GM19099 (cell line): ENCODE results near the gene SKIC3.

ENCODE experiments used
- POLR2A ChIP-seq: IDR thresholded peaks from 3 replicates; pipeline ENCODE4 v1.6.1; 2011; ENCODE audit warnings: low read depth; ENCODE audit not compliant: insufficient read length; ENCODE audit errors: extremely low read depth

Gene SKIC3

DNA sequence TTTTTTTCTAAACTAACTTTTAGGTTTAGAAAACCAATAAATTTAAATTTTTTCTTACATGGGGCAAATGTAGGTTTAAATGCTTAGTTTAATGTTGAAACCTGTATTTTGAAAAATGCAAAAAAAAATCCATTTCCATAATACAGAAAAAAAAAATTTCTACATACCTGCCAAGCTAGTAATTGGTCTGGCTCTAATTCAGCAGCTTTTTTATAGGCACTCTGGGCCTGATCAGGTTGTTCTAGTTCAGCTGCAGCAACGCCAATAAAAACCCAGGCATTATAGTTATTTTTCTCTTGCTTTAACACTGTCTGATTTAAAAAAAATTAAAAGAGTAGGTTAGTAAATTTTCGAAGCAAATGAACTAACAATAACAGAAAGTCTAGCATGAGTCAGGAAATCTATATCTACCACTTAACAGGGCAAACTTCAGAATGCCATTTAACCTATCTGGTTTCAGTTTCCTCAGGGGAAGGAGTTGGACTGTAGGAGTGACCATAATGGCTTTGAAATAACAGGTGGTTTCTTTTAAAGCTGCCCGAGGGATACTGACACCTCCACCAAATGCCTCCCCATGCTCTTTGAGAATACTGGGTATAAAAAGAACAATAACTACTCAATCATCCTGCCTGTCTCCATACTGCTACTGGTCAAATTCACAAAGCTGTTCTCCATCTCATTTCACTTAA is 11.6 kb downstream of the SKIC3 start:
- no peak for TF ChIP-seq POLR2A

DNA sequence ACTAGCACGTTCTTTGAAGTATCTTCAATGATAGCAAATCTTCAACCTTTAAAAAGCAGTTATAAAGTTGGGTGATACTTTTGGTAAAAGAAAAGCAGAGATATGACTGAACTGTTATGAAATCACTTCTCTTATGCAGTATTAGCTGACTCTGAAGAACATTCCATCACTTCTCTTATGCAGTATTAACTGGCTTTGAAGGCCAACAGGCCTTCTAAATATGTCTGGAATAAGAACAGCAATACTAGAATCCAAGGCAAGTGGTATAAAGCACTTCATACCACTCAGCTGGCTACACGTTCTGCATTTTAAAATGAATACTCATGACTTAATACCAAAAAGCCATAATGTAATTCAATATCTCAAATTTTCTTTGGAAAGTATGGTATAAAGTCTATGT is 17.3 kb downstream of the SKIC3 start:
- no peak for TF ChIP-seq POLR2A

DNA sequence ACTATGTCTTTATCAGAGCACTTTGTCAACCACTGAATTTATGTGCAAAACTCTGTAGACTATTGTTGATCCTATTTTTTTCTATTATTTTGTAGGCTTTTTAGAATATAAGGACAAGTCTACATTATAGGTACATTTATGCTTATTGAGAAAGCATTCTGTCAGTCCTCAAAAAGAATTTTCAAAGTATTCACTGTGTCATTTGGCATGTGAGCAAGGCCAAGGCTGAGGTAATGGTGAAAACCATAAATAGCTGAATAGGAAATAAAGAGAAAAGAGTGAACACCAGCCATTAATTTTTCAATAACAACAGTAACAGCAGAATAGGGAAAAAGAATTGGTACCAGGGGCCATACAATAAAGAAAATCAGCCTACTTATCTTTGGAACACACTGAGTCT is 21.0 kb downstream of the SKIC3 start:
- no peak for TF ChIP-seq POLR2A

DNA sequence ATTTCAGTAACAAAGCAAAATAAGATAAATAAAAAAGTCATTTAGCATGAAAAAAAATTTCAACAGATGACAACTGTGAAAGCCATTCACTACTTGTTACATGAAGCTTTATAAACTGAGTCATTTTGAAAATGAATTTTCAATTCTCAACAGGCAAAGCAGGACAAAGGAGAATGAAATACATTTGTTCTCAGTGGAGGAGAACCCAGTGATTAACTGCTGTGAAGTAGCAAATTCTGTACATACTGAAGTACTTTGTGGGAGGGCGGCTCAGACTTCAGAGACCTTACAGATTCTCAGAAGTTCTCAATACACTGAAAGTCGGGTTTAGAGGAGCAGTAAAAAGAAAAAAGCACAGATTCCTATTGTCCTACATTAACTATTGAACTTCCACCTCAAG is 21.7 kb downstream of the SKIC3 start:
- no peak for TF ChIP-seq POLR2A

DNA sequence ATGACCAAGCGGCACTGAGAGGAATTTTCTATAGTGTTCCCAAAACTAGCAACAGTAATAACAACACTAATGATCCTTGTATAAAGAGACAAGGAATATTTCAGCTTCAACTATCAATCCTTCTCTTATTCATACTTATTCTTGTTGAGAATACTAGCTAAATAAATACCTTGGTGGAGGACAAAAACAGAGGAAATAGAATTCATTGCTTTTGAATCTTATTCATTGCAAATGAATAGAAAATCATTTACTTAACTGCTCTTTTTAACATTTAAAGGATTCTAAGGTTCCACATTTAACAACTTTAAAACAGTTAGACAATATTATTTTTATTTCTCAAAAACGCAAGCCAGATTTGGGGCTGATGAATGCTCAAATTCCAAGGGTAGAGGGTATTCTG is 22.4 kb downstream of the SKIC3 start:
- TF ChIP-seq POLR2A = no peak

DNA sequence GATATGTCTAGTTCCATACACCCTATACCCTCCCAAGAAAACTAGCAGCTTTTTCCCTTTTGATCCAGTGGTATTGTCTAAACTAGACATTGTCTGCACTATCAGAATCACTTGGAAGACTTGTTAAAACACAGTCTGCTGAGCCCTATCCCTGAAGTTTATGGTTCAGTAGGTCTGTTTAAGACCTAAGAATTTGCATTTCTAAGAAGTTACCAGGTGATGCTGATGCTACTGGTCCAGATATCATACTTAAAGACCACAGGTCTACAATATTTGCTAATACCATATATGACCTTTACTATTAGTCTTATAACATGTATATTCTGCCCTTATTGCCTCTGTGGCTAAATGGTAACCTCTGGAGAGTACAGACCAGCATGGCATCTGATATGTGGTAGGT is 23.3 kb downstream of the SKIC3 start:
- no peak for TF ChIP-seq POLR2A

DNA sequence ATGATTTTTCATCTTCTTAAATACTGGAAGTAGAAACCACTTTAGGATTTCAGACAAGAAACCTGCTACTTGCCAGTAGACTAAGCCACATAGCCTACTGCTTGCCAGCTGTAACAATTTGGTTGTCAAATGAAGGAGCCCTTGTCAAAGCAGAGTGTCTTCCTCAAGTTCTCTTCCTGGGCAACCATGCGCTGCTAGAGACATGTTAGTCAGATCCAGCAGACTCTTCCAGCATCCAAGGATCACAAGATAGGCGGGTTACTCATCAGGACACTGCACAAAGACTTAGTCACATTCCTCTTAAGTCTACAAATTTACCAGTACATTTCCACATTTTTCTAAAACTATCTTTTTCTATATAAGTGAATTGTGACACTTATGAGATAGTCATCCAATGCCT is 24.4 kb downstream of the SKIC3 start:
- no peak for TF ChIP-seq POLR2A

DNA sequence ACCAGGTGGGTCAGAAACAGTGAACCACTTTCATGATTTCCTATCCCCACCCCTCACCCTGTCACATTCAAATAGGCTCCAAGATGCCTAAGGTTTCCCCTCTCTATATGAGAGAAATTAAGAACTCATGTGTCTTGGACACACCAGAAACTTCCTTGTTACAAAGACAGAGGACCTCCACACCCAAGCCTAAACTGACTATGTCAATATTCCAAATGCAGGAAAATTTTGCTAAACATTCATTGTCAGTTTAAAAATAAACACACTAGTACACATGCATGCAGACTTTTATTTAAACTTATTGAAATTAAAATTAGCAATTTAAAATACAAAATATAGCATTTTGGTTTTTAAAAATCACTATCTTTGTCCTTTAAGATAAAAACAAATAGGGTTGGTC is 26.2 kb downstream of the SKIC3 start:
- no peak for TF ChIP-seq POLR2A

DNA sequence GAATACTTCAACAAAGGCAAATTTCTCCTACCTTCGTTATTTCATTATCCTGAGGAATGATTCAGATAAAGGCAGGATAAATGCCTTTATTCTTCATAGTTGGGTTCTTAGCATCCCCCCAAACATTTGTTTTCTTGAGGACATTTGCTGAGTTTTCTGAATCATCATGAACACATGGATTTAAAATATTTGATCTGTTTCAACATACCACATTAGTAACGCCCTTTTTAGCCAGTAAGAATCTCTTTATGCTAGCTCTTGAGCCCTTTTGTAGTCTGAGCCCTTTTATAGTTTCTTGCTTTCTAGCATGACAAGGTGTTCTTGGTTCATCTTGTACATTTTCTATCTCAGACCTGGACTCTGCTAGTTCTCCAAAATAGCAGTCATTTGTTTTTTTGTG is 27.9 kb downstream of the SKIC3 start:
- TF ChIP-seq POLR2A = no peak

DNA sequence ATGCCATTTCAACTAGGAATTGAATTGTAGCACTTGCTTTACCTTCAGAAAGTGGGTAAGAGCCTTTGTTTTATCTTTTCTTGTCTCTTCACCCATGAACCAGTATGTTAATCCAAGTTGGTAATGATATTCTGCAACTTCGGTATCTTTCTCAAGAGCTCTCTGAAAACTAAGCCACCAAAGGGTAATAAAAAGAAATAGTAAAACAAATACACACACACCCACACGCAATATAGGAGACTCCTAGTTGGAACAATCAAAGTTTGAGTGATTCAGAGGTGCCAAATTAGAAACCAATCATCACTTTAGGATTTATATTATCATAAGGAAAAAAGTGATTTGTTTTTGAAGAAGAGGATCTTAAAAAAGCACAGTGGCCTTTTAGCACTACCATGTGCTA is 30.4 kb downstream of the SKIC3 start:
- no peak for TF ChIP-seq POLR2A

DNA sequence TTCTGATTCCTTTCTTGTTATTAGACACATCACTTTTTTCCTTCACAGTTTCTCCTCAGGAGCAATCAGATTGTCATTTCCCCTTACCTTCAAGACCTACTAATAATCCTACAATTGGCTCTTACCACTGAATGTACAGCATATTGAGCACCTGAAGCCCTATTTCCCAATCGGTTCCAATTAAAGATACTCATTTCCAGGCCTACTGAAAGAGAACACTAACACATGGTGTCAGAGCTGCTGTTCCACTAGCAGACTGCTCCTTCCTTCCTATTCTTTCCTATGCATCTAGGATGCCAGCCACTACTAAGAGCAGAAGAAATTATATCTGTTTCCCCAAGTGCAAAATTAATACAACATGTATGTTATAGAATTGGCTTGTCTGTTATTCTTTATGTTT is 34.6 kb downstream of the SKIC3 start:
- TF ChIP-seq POLR2A = no peak

DNA sequence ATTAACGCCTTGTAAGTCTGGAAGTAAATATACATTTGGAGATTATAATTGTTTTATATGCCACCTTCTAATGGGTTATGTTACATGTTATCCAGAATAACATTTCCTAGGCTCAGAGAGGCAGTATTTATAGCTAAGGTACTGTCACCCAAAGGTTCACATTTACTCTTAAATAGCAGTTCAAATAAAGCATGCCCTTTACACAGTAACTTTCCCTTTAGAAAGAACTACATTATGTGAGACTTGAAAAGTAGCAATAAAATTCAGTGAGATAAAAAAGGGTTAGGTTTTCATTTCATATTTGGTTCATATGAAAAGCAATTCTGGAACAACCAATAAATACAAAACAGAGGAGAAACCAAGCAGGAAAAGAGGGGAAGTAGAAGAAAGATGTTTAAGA is 35.1 kb downstream of the SKIC3 start:
- TF ChIP-seq POLR2A = no peak

DNA sequence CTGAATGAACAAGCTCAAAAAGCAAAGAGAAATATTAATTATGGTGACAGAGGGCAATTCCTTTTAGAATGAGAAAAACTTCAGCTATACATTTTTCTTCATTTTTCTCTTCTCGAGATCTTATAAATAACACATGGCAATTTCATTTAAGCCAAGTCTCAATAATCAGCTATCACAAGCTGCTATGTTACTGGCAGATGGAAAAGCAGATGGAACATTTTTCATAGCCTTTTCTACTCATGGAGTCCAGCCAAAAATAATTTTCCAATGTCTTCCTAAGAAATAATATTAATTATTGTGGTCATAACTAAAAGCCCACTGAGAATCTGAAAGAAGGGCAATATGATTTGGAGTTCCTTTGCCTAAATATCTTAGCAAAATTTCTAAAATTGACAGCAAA is 35.6 kb downstream of the SKIC3 start:
- no peak for TF ChIP-seq POLR2A

DNA sequence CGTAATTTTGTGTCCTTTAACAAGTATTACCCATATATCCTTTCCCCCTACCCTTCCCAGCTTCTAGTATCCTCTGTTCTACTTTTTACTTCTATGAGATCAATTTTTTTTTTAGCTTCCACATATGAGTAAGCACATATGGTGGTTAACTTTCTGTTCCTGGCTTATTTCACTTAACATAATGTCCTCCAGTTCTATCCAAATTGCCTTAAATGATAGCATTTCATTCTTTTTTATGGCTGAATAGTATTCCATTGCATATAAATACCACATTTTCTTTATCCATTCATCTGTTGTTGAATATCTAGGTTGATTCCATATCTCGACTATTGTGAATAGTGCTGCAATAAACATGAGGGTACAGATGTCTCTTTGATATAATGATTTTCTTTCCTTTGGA is 36.4 kb downstream of the SKIC3 start:
- TF ChIP-seq POLR2A = no peak

DNA sequence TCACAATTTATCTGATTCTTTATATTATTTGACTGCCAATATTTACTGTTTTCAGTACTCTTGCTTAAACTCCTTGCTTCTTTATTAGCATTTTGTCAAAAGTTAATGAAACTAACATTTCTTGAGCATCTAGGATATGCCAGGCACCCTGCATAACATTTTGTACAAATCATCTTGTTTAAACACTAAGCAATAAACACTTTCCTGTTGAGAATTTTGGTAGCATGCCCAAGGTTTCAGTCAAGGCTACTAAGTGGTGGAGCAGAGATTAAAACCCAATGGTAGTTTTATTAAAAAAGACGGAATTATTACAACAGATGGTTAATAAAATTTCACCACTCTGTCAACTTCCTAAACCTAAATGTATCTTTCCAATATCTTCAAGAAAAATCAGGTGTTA is 43.2 kb downstream of the SKIC3 start:
- TF ChIP-seq POLR2A = no peak

DNA sequence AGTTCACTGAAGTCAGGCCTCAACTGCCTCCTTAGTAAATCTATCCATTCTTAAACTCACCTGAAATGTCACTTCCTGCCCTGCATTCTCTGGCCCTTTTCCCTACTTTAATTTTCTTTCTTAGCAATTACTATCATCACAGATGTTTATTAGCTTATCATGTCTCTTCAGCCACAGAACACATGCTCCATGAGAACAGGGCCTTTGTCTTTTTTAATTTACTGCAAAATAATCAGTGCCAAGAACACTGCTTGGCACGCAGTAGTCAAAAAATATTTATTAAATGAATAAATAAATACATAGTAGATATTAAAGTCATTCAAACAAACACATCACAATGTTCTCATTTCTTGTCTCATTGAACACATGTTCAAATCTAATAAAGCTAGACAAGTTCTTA is 46.2 kb downstream of the SKIC3 start:
- no peak for TF ChIP-seq POLR2A
